Dendritic cell treated with granulocyte-macrophage colony-stimulating factor and Interleukin-4, amounts not matched to agents 40 ng/mL and 50 ng/mL, for 4 days (primary cell): ENCODE measurements around the gene FRMD5.

ENCODE experiments used
- H3K27ac Mint-ChIP-seq: one replicate; pipeline ENCODE4 v1.8.0; 2022; ENCODE audit warnings: mild to moderate bottlenecking, mixed read lengths
- H3K27me3 Mint-ChIP-seq: one replicate; pipeline ENCODE4 v1.8.0; 2022; ENCODE audit warnings: mild to moderate bottlenecking, mixed read lengths
- H3K36me3 Mint-ChIP-seq: one replicate; pipeline ENCODE4 v1.8.0; 2022; ENCODE audit warnings: low read depth, mixed read lengths
- H3K4me1 Mint-ChIP-seq: one replicate; pipeline ENCODE4 v1.8.0; 2022; ENCODE audit warnings: low read depth, mixed read lengths
- H3K4me3 Mint-ChIP-seq: one replicate; pipeline ENCODE4 v1.8.0; 2022; ENCODE audit warnings: mild to moderate bottlenecking, moderate library complexity, mixed read lengths
- H3K9me3 Mint-ChIP-seq: one replicate; pipeline ENCODE4 v1.8.0; 2022; ENCODE audit warnings: mixed read lengths
- intact Hi-C: fragments of 100-400 bp; cut with micrococcal nuclease; formaldehyde crosslinking; loops from one replicate; pipeline ENCODE4 v1.15.0; 2022

Gene FRMD5

GRCh38 chr15:43950531-43950930 lies 244.5 kb downstream of the FRMD5 start:
- intact Hi-C loops: no loop called here
- Mint-ChIP-seq H3K4me1 (peaks cover 5% of the 10 kb centered on the region), H3K36me3 (no peaks in the 10 kb centered on the region), H3K27me3 (peaks cover 12% of the 10 kb centered on the region), H3K27ac (no peak overlapping the region), H3K9me3 (no peaks in the 10 kb centered on the region), H3K4me3 (no peak overlapping the region)

DNA sequence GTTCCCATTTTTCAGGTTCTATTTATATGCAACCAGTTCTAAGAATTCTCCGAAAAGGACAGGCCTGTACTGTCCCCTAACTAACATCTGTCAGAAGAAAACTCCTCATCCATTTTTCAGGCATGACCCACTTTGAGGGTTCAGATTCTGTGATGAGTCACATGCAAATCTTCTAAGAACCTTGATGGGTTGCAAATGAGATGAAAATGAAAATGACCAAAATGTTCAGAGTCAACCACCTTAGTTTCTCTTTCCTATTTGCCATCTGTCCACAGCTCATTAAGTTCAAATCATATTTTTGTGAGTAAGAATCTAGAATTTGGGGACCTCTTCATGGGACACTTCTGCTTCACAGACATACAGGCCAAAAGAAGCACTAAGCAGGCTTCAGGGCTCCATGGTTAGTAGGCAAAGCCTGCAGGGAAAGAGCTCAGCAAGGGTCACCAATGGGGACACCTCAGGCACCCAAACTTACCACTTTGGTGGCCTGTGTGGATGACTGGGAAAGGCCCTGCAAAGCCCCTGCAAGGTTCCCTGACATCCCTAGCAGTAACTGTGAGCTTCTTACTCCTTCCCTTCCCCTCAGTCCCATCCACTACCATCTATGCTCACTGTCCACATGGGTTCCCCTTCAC lies 246.3 kb downstream of the FRMD5 start:
- Mint-ChIP-seq H3K27ac (no peak overlapping the region), H3K27me3 (peaks cover 11% of the 10 kb centered on the region), H3K4me1 (peaks cover 5% of the 10 kb centered on the region), H3K36me3 (no peaks in the 10 kb centered on the region), H3K4me3 (no peak overlapping the region), H3K9me3 (no peaks in the 10 kb centered on the region)
- intact Hi-C loops: no loop called here

- intact Hi-C loops: no loop called here
- no peak overlapping the region for H3K4me3 Mint-ChIP-seq
- peaks cover 5% of the 10 kb centered on the region for H3K27me3 Mint-ChIP-seq
- H3K4me1 Mint-ChIP-seq: peaks cover 5% of the 10 kb centered on the region
- H3K36me3 Mint-ChIP-seq: no peaks in the 10 kb centered on the region
- no peaks in the 10 kb centered on the region for H3K9me3 Mint-ChIP-seq
- no peak overlapping the region for H3K27ac Mint-ChIP-seq
Measured at GRCh38 chr15:43943511-43943910, 251.6 kb downstream of the FRMD5 start.

DNA sequence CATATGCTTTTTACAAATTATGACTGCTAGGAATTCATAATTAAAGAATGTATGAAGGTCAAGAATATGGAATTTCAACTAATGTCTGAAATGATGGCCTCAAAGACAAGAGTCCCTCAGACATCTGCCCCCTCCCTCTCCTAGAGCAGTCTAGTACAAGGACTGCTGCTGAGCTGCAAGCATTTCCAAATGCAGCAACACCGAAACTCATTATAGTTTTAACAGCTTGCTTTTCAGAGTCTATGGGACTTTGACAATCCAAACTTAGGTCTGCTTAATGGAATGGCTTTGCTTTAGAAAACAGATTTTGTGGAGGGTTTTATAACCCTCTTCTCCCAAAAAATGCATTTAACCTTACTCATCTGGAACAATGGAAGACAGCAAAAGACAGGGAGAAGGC lies 252.9 kb downstream of the FRMD5 start:
- Mint-ChIP-seq H3K4me3 (no peak overlapping the region), H3K4me1 (peaks cover 5% of the 10 kb centered on the region), H3K9me3 (no peaks in the 10 kb centered on the region), H3K27me3 (peaks cover 4% of the 10 kb centered on the region), H3K27ac (no peak overlapping the region), H3K36me3 (no peaks in the 10 kb centered on the region)
- intact Hi-C loops: no loop called here

GRCh38 chr15:43941555-43941954 lies 253.5 kb downstream of the FRMD5 start:
- no peak overlapping the region for H3K4me3 Mint-ChIP-seq
- peaks cover 5% of the 10 kb centered on the region for H3K4me1 Mint-ChIP-seq
- H3K36me3 Mint-ChIP-seq: no peaks in the 10 kb centered on the region
- H3K27me3 Mint-ChIP-seq: peaks cover 3% of the 10 kb centered on the region
- intact Hi-C loops: no loop called here
- no peaks in the 10 kb centered on the region for H3K9me3 Mint-ChIP-seq
- no peak overlapping the region for H3K27ac Mint-ChIP-seq

DNA sequence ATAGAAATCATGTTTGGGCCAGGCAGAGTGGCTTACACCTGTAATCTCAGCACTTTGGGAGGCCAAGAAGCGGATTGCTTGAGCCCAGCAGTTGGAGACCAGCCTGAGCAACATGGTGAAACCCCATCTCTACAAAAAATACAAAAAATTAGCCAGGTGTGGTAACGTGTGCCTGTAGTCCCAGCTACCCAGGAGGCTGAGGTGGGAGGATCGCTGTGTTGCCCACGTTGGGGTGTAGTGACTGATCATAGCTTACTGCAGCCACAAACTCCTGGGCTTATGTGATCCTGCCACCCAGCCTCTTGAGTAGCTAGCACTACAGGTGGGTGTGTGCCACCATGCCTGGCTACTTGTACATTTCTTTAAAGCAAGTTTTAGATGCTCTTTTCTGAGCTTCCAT lies 254.0 kb downstream of the FRMD5 start:
- H3K4me1 Mint-ChIP-seq: peaks cover 4% of the 10 kb centered on the region
- intact Hi-C loops: no loop called here
- H3K27ac Mint-ChIP-seq: no peak overlapping the region
- H3K4me3 Mint-ChIP-seq: no peak overlapping the region
- no peaks in the 10 kb centered on the region for H3K36me3 Mint-ChIP-seq
- no peaks in the 10 kb centered on the region for H3K9me3 Mint-ChIP-seq
- H3K27me3 Mint-ChIP-seq: peaks cover 1% of the 10 kb centered on the region

GRCh38 chr15:43939070-43939469 lies 256.0 kb downstream of the FRMD5 start:
- H3K4me3 Mint-ChIP-seq: no peak overlapping the region
- no peaks in the 10 kb centered on the region for H3K36me3 Mint-ChIP-seq
- H3K27ac Mint-ChIP-seq: no peak overlapping the region
- intact Hi-C loops: no loop called here
- H3K27me3 Mint-ChIP-seq: peaks cover 5% of the 10 kb centered on the region
- H3K9me3 Mint-ChIP-seq: no peaks in the 10 kb centered on the region
- H3K4me1 Mint-ChIP-seq: no peaks in the 10 kb centered on the region

DNA sequence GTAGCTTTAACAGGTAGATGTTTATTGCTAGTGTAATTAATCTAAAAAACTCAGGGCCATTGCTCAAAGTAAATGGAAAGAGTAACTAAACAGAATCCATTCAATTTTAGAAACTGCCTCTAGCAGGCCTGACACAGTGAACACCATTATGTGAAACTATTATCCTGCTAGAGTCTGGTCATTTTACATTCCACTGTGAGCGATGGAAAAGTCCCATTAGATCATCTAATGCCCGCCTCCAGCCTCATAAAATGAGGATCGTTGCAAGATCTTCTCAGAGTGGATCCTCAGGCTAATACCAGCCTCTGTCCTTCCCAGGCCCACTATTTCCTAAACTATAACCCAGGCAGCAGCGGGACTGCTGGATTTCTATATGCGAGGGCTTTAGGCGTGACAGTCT lies 260.6 kb downstream of the FRMD5 start:
- Mint-ChIP-seq H3K27me3 (peaks cover 9% of the 10 kb centered on the region), H3K9me3 (no peaks in the 10 kb centered on the region), H3K36me3 (no peaks in the 10 kb centered on the region), H3K4me1 (no peaks in the 10 kb centered on the region), H3K27ac (no peak overlapping the region), H3K4me3 (no peak overlapping the region)
- intact Hi-C loops: no loop called here

- Mint-ChIP-seq H3K27ac (no peak overlapping the region), H3K4me1 (no peaks in the 10 kb centered on the region)
Measured at GRCh38 chr15:43932907-43933306, 262.2 kb downstream of the FRMD5 start.

GRCh38 chr15:43931790-43932435 lies 263.2 kb downstream of the FRMD5 start:
- H3K36me3 Mint-ChIP-seq: no peaks in the 10 kb centered on the region
- intact Hi-C loops: no loop called here
- peaks cover 10% of the 10 kb centered on the region for H3K27me3 Mint-ChIP-seq
- no peak overlapping the region for H3K27ac Mint-ChIP-seq
- no peaks in the 10 kb centered on the region for H3K9me3 Mint-ChIP-seq
- H3K4me1 Mint-ChIP-seq: no peaks in the 10 kb centered on the region
- H3K4me3 Mint-ChIP-seq: no peak overlapping the region

More at GRCh38 chr15:43932907-43933306, 262.2 kb downstream of the FRMD5 start:
- intact Hi-C loops: no loop called here
- Mint-ChIP-seq H3K4me3 (no peak overlapping the region), H3K9me3 (no peaks in the 10 kb centered on the region), H3K36me3 (no peaks in the 10 kb centered on the region), H3K27me3 (peaks cover 9% of the 10 kb centered on the region)

DNA sequence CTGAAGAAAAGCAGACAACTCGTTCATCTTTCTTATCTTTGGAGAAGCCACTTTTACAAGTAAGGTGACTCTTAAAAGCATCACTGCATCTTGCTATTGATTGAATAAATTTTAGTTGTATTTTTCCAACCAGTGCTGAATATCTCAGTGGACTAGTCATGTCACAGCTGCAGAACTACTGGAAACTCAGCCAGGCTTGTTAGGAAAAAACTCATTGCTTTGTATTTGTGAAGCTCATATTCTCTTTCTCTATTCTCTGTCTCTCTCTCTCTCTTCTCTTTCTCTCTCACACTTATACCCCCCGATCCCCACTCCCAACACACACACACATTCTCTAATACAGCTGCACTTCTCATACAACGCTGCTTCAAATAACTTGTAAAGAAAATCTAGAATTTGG lies 264.0 kb downstream of the FRMD5 start:
- Mint-ChIP-seq H3K4me3 (no peak overlapping the region), H3K27me3 (peaks cover 10% of the 10 kb centered on the region), H3K9me3 (no peaks in the 10 kb centered on the region), H3K4me1 (no peaks in the 10 kb centered on the region), H3K27ac (no peak overlapping the region), H3K36me3 (no peaks in the 10 kb centered on the region)
- intact Hi-C loops: no loop called here

GRCh38 chr15:43930556-43930955 lies 264.5 kb downstream of the FRMD5 start:
- intact Hi-C loops: no loop called here
- Mint-ChIP-seq H3K9me3 (no peaks in the 10 kb centered on the region), H3K36me3 (no peaks in the 10 kb centered on the region), H3K27me3 (peaks cover 10% of the 10 kb centered on the region), H3K4me1 (no peaks in the 10 kb centered on the region), H3K27ac (no peak overlapping the region), H3K4me3 (no peak overlapping the region)

DNA sequence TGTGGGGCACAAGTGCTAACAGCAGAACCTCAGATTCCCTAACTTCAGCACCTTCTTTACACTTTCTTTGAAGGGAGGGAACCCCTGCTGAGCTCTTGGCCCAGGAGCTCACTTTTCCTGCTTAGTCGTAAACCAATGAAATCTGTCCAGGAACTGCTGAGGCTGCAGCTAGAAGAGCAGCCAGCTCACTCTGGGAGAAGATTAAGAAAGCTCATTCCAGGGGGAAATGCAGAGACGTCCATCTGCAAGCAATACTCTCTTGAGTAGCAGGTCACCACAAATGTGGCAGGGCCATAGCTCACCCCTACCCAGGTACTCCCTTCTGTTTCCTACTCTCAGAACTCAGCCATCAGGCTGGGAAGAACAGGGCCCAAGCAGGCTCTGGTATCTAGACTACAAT lies 265.0 kb downstream of the FRMD5 start:
- intact Hi-C loops: no loop called here
- Mint-ChIP-seq H3K9me3 (no peaks in the 10 kb centered on the region), H3K27me3 (peaks cover 7% of the 10 kb centered on the region), H3K36me3 (no peaks in the 10 kb centered on the region), H3K4me3 (no peak overlapping the region), H3K27ac (no peak overlapping the region), H3K4me1 (no peaks in the 10 kb centered on the region)

DNA sequence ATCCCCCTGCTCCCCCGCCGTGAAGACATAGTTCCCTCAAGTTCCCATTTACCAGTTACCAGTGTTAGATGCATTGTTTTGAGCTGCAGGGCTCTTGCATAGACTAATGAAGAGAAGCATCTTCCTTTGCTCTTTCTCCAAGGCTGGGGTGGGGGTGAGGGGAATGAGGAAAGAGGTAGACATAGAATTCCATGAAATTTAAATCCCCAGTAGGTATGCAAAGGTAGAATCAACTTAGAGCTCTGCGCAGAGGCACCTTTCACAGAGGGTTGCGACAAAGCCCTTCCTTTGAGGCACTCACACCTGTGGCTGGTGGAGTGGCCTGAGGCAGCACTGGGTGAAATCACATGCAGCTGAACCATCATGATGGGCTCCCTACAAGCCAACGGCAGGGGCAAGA lies 266.9 kb downstream of the FRMD5 start:
- Mint-ChIP-seq H3K4me1 (no peaks in the 10 kb centered on the region), H3K4me3 (no peak overlapping the region), H3K27ac (no peak overlapping the region), H3K27me3 (peaks cover 4% of the 10 kb centered on the region), H3K9me3 (no peaks in the 10 kb centered on the region), H3K36me3 (no peaks in the 10 kb centered on the region)
- intact Hi-C loops: no loop called here

GRCh38 chr15:43927203-43927602 lies 267.9 kb downstream of the FRMD5 start:
- Mint-ChIP-seq H3K4me1 (no peaks in the 10 kb centered on the region), H3K36me3 (no peaks in the 10 kb centered on the region), H3K9me3 (no peaks in the 10 kb centered on the region), H3K27me3 (peaks cover 2% of the 10 kb centered on the region), H3K4me3 (no peak overlapping the region), H3K27ac (no peak overlapping the region)
- intact Hi-C loops: no loop called here
